HAP-1 (cell line): Measurements from ENCODE around the gene RTL1.

Experiments
- DNase-seq, 2 experiments: peaks; one replicate each; pipeline ENCODE4 v3.0.0-alpha.2; 2016 to 2020; ENCODE audit warnings: low spot score in 2 of 2
- H3K27me3 ChIP-seq: fragments of 250-450 bp; sonication (Bioruptor Pico); 2 replicates; pipeline ENCODE4 v1.5.1; 2020; ENCODE audit warnings: low read depth, mild to moderate bottlenecking, moderate library complexity
- H3K36me3 ChIP-seq: fragments of 250-450 bp; sonication (Bioruptor Pico); replicated peaks from 2 replicates; pipeline ENCODE4 v1.5.1; 2020; ENCODE audit warnings: mild to moderate bottlenecking
- H3K4me1 ChIP-seq: fragments of 250-450 bp; sonication (Bioruptor Pico); 2 replicates; pipeline ENCODE4 v1.5.1; 2020; ENCODE audit warnings: mild to moderate bottlenecking
- H3K4me3 ChIP-seq: fragments of 250-450 bp; sonication (Bioruptor Pico); 2 replicates; pipeline ENCODE4 v1.5.1; 2020; ENCODE audit warnings: mild to moderate bottlenecking, moderate library complexity
- H3K9me3 ChIP-seq: fragments of 250-450 bp; sonication (Bioruptor Pico); 2 replicates; pipeline ENCODE4 v1.5.1; 2020; ENCODE audit warnings: mild to moderate bottlenecking, moderate library complexity
- in situ Hi-C: fragments of 300-500 bp; cut with MboI; formaldehyde crosslinking; loops from 3 replicates; pipeline ENCODE4 v1.14.3; 2020; ENCODE audit warnings: low sequenced_read_pairs, inconsistent platforms, mixed read lengths

Gene RTL1

GRCh38 chr14:100861188-100861936, 42.2 kb downstream of the RTL1 start:
- in situ Hi-C loops = no loop called here
- no peaks in the 10 kb centered on the region for H3K36me3 ChIP-seq
- H3K27me3 ChIP-seq = no peaks in the 10 kb centered on the region
- no peak overlapping the region for H3K4me3 ChIP-seq
- no peaks in the 10 kb centered on the region for H3K9me3 ChIP-seq
- no peaks in the 10 kb centered on the region for H3K4me1 ChIP-seq
- DNase-seq = no peak

- Histone ChIP-seq H3K27me3 (no peaks in the 10 kb centered on the region), H3K36me3 (no peaks in the 10 kb centered on the region), H3K4me3 (no peak overlapping the region), H3K9me3 (no peaks in the 10 kb centered on the region), H3K4me1 (no peaks in the 10 kb centered on the region)
- DNase-seq = no peak
- in situ Hi-C loops = no loop called here
Observed at GRCh38 chr14:100860556-100861187, 42.9 kb downstream of the RTL1 start.

- Histone ChIP-seq H3K9me3 (no peaks in the 10 kb centered on the region), H3K4me3 (no peak overlapping the region), H3K27me3 (no peaks in the 10 kb centered on the region), H3K36me3 (no peaks in the 10 kb centered on the region), H3K4me1 (no peaks in the 10 kb centered on the region)
- DNase-seq = no peak
- in situ Hi-C loops = no loop called here
Observed at GRCh38 chr14:100859781-100860180, 43.7 kb downstream of the RTL1 start.

GRCh38 chr14:100858838-100859220, 44.7 kb downstream of the RTL1 start:
- no peak for DNase-seq
- Histone ChIP-seq H3K27me3 (no peaks in the 10 kb centered on the region), H3K36me3 (no peaks in the 10 kb centered on the region), H3K4me3 (no peak overlapping the region), H3K9me3 (no peaks in the 10 kb centered on the region), H3K4me1 (no peaks in the 10 kb centered on the region)
- in situ Hi-C loops = no loop called here

- no peak overlapping the region for H3K4me3 ChIP-seq
- no peaks in the 10 kb centered on the region for H3K9me3 ChIP-seq
- no peaks in the 10 kb centered on the region for H3K27me3 ChIP-seq
- H3K36me3 ChIP-seq = no peaks in the 10 kb centered on the region
- no peaks in the 10 kb centered on the region for H3K4me1 ChIP-seq
- in situ Hi-C loops = no loop called here
- DNase-seq = no peak
Observed at GRCh38 chr14:100857923-100858837, 45.3 kb downstream of the RTL1 start.

DNA sequence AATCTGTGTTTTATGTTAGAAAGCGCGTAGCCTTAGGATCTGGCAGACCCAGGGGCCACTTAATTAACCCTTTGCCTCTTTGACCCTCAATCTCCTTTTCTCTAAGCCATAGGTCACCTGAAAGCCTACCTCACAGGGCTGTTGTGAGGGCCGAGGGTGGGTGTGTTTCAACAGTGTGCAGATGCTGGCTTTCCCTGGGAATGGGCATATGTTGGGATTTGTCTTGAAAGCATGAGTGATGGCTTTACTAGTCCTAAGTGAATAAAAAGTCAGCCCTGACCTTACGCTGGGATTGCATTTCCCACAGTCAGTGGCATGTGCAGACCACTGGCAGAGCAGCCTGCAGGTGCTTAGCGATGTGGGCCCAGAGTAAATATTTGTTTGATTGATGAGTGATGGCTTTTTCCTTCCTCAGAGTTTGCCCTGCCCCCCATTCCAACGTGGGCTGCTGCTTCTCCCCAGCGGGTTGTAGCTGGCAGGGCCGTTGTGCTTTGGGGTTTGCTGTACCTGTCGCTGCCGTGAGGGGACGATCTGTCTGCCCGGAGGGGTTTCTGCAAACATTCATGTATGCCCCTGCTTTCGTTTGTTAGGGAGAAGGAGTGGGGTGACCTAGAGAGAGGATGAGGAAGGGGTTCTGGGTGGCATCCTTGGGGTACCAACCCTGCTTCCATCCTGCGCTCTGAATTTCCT, 46.1 kb downstream of the RTL1 start:
- no peak overlapping the region for H3K4me3 ChIP-seq
- no peaks in the 10 kb centered on the region for H3K27me3 ChIP-seq
- H3K9me3 ChIP-seq = no peaks in the 10 kb centered on the region
- H3K36me3 ChIP-seq = no peaks in the 10 kb centered on the region
- H3K4me1 ChIP-seq = no peaks in the 10 kb centered on the region
- no peak for DNase-seq
- in situ Hi-C loops = no loop called here

DNA sequence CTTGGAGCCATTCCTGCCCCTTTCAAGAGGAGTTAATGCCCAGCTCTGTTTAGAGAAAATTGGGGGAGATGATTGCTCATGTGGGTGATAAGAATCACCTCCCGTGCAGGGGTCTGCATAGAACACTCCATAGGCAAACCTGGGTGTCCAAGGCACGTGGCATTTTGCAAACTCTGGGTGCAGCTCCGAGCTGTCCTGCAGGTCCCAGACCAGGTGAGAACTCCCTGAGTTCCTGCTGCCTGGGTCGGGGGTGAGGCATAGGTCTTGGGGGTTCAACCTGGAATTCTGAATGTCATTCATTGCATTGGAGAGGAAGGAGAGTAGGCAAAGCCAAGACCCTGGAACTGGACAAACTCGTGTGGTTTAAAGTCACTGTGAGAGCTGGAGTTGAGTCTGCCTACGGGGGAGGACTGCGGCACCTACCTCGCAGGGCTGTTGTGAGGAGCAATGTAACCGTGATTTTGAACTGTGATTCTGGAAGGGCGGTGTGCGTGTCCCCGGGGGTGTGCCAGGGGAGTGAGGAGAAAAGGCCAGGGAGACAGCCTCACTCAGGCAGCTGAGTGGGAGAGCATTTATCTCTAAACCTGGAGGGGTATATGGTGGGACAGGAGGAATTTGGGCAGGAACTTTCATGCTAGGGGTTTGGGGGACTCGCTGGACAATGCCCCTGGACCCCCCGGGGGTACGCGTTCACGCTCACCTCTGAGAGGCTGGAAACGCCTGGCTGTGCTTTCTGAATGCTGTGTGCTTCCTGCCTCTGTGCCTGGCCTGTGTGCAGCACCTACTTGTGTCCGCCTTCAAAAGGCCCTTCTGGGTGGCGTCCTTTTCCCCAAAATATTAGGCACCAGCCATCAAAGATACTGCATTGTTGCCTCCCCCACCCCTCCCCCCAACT, 47.2 kb downstream of the RTL1 start:
- Histone ChIP-seq H3K9me3 (no peaks in the 10 kb centered on the region), H3K36me3 (no peaks in the 10 kb centered on the region), H3K4me3 (no peak overlapping the region), H3K4me1 (no peaks in the 10 kb centered on the region), H3K27me3 (no peaks in the 10 kb centered on the region)
- no peak for DNase-seq
- in situ Hi-C loops = no loop called here

DNA sequence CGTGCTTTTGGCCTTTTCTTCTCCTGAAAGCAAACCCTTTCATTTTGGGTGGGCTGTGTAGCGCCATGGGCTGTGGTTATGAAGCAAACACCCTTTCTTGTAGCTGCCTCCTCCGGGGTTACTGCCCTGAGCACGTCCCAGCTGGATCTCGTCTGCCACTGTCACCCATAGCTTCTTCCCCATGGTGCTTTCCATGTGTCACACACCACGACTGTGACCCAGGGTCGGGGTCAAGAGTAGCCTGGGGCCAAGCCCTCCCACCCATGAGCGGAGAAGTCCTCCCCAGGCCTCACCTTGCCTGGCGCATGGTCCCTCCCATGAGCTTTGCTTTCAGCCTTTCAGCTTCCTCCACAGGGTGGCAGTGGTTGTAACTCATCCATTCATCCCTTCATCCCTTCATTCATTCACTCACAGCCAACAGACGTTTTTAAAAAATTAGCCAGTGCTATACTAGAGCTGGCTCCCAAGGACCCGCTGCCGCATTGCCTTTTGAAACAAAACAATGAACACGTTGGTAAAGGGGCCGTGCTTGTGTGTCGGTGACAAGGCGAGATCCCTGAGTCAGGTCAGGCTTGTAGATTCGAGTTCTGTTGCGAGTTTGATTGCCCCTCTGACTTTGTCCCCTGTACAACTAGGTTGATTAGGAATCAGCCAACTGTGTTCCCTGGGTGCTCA, 48.1 kb downstream of the RTL1 start:
- in situ Hi-C loops = no loop called here
- DNase-seq = no peak
- no peak overlapping the region for H3K4me3 ChIP-seq
- no peaks in the 10 kb centered on the region for H3K36me3 ChIP-seq
- no peaks in the 10 kb centered on the region for H3K4me1 ChIP-seq
- H3K27me3 ChIP-seq = no peaks in the 10 kb centered on the region
- H3K9me3 ChIP-seq = no peaks in the 10 kb centered on the region

- Histone ChIP-seq H3K36me3 (no peaks in the 10 kb centered on the region), H3K4me1 (peaks cover 5% of the 10 kb centered on the region), H3K4me3 (no peak overlapping the region), H3K27me3 (no peaks in the 10 kb centered on the region), H3K9me3 (no peaks in the 10 kb centered on the region)
- in situ Hi-C loops = no loop called here
- no peak for DNase-seq
Observed at GRCh38 chr14:100854435-100854834, 49.1 kb downstream of the RTL1 start.

DNA sequence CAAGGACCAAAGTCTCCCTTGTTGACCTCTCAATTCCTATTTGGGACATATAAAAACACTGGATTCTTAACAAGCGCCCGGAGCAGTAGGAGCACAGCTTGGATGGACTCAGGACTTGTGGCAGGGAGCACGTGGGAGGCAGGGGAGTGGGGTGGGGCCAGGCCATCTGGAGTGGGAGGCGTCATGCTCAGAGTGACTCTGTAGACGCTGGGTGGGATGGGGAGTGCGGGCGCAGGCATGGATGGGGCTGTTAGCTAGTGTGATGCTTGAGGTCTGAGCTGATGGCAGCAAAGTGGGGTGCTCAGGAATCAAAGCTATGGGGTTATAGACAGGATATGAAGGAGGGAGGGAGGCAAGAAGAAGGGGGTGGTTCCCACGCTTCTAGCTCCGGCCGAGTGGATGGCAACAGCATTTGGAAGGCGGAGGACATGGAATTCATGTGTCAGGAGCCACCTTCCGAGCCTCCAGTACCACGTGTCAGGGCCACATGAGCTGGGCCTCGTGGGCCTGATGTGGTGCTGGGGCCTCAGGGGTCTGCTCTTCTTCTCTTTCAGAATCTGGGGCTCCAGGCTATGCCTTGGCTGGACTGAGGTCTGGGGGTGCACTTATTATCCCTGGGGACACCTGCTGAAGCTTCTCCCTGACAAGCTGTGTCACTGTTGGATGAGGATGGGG, 51.4 kb downstream of the RTL1 start:
- Histone ChIP-seq H3K4me3 (no peak overlapping the region), H3K4me1 (peaks cover 16% of the 10 kb centered on the region), H3K36me3 (no peaks in the 10 kb centered on the region), H3K27me3 (no peaks in the 10 kb centered on the region), H3K9me3 (no peaks in the 10 kb centered on the region)
- in situ Hi-C loops = no loop called here
- no peak for DNase-seq

GRCh38 chr14:100851586-100851916, 52.0 kb downstream of the RTL1 start:
- DNase-seq = no peak
- Histone ChIP-seq H3K36me3 (no peaks in the 10 kb centered on the region), H3K4me1 (peaks cover 16% of the 10 kb centered on the region), H3K27me3 (no peaks in the 10 kb centered on the region), H3K9me3 (no peaks in the 10 kb centered on the region), H3K4me3 (no peak overlapping the region)
- in situ Hi-C loops = no loop called here

GRCh38 chr14:100850841-100851585, 52.5 kb downstream of the RTL1 start:
- in situ Hi-C loops = no loop called here
- H3K4me3 ChIP-seq = no peak overlapping the region
- peaks cover 16% of the 10 kb centered on the region for H3K4me1 ChIP-seq
- H3K9me3 ChIP-seq = no peaks in the 10 kb centered on the region
- DNase-seq = peak in 1 of 2 experiments; percentile 84
- no peaks in the 10 kb centered on the region for H3K27me3 ChIP-seq
- no peaks in the 10 kb centered on the region for H3K36me3 ChIP-seq
